Mesothelial cell of epicardium (in vitro differentiated cells): ENCODE data around the gene FRZB. TPM values are rescaled to one million over a fixed set of nuclear protein-coding genes. Genes with fewer than 3 reads are reported as not detected.
A peak's percentile ranks its signal among the peaks of the same experiment; 100 is the strongest.

Source experiments
- DNase-seq, 2 experiments: peaks; one replicate each; pipeline ENCODE4 v3.0.0; 2021; ENCODE audit warnings: low spot score in 2 of 2; ENCODE audit not compliant: unreplicated experiment in 2 of 2
- H3K27ac Mint-ChIP-seq: 2 replicates; pipeline ENCODE4 v1.8.0; 2021; ENCODE audit warnings: mixed read lengths
- H3K27me3 Mint-ChIP-seq: 2 replicates; pipeline ENCODE4 v1.8.0; 2021; ENCODE audit warnings: low read depth, mixed read lengths
- H3K36me3 Mint-ChIP-seq: 2 replicates; pipeline ENCODE4 v1.8.0; 2021; ENCODE audit warnings: mixed read lengths
- H3K4me1 Mint-ChIP-seq: 2 replicates; pipeline ENCODE4 v1.8.0; 2021; ENCODE audit warnings: mixed read lengths
- H3K4me3 Mint-ChIP-seq: 2 replicates; pipeline ENCODE4 v1.8.0; 2021; ENCODE audit warnings: mild to moderate bottlenecking, moderate library complexity, mixed read lengths
- H3K9me3 Mint-ChIP-seq: 2 replicates; pipeline ENCODE4 v1.8.0; 2021; ENCODE audit warnings: mixed read lengths
- CTCF ChIP-seq: fragments of 200-600 bp; sonication (generic); IDR thresholded peaks from one replicate; pipeline ENCODE4 v1.5.0; 2021; ENCODE audit warnings: antibody characterized with exemption; ENCODE audit not compliant: unreplicated experiment
- total RNA-seq: library from RNA; stranded (reverse); gene quantifications from 3 replicates; pipeline ENCODE4 v1.2.1, GENCODE V29; 2021

The FRZB gene
- total RNA-seq, 1 donor from 2014 or later, result 12.1 TPM

GRCh38 chr2:182784777-182785176 is 81.7 kb downstream of the FRZB start:
- peak; percentile 52 for TF ChIP-seq CTCF
- Mint-ChIP-seq H3K4me3 (no peak overlapping the region), H3K27ac (no peak overlapping the region), H3K4me1 (peaks cover 3% of the 10 kb centered on the region), H3K27me3 (no peaks in the 10 kb centered on the region), H3K9me3 (peaks cover 9% of the 10 kb centered on the region), H3K36me3 (peaks cover 25% of the 10 kb centered on the region)
- no peak for DNase-seq

DNA sequence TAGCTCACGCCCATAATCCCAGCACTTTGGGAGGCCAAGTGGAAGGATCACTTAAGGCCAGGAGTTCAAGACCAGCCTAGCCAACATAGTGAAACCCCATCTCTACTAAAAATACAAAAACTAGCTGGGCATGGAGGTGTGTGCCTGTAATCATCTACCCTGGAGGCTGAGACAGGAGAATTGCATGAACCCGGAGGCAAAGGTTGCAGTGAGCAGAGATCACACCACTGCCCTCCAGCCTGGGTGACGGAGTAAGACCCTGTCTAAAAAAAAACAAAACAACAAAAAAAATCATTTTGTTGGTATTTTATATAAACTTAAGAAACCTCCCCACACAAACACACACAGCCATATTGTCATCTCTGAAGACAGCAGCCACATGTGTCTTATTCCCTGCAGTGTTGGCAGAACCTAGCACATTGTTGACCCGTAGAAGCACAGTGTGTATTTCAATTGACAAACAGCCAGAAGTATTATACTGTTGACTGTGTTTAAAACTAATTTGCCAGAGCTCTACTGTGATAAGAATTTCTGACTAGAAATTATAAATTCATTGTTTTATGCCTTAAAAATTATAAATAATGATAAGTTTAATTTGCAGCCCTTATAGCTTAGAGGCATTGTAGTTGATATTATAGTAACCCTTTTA is 82.3 kb downstream of the FRZB start:
- H3K27me3 Mint-ChIP-seq, result no peaks in the 10 kb centered on the region
- peaks cover 3% of the 10 kb centered on the region for H3K4me1 Mint-ChIP-seq
- no peak for DNase-seq
- peaks cover 9% of the 10 kb centered on the region for H3K9me3 Mint-ChIP-seq
- TF ChIP-seq CTCF, result no peak
- H3K27ac Mint-ChIP-seq, result no peak overlapping the region
- H3K4me3 Mint-ChIP-seq, result no peak overlapping the region
- H3K36me3 Mint-ChIP-seq, result peaks cover 26% of the 10 kb centered on the region

Other genes with a start within 250 kb of the FRZB start
- 140 to 147 TPM (median 141 TPM) in 3 replicates for gene DNAJC10, start 150.4 kb downstream of the FRZB start, total RNA-seq
- gene NCKAP1, start 171.8 kb upstream of the FRZB start, total RNA-seq, result 98.9 to 106 TPM (median 104 TPM) in 3 replicates
- 3.5 to 4.3 TPM (median 4.3 TPM) in 3 replicates for gene DUSP19, start 212.1 kb upstream of the FRZB start, total RNA-seq